OCI-LY7 (cell line): ENCODE data around the gene CEBPZOS. TPM values are rescaled to one million over a fixed set of nuclear protein-coding genes. Genes with fewer than 3 reads are reported as not detected.
"Not testable (repeated sequence)": the region's sequence is repeated elsewhere in the genome, so short reads cannot be mapped to it uniquely, and the experiment has no call there.

Experiments
- BruUV-seq: library from RNA; stranded (reverse); fragments of 400-500 nt; replicated peaks from 2 replicates; lab custom pipeline; 2021; lab: Mats Ljungman, UMichigan
- CTCF ChIA-PET: fragments of 300-600 bp; sonication (Branson Sonifier 250); formaldehyde crosslinking; loops from one replicate; lab custom pipeline; 2022; ENCODE audit warnings: antibody characterized with exemption; ENCODE audit not compliant: unreplicated experiment; lab: Charles Lee
- POLR2A ChIA-PET: fragments of 300-600 bp; sonication (Branson Sonifier 250); formaldehyde crosslinking; loops from one replicate; lab custom pipeline; 2022; ENCODE audit warnings: antibody characterized with exemption; lab: Charles Lee
- DNase-seq: peaks from one replicate; pipeline ENCODE4 v3.0.0-alpha.2; 2015; ENCODE audit warnings: low spot score
- H2AFZ ChIP-seq: fragments of 200-600 bp; sonication (generic), shearing (Covaris generic); 2 replicates; pipeline ENCODE4 v1.6.1; 2014; ENCODE audit warnings: mild to moderate bottlenecking, antibody characterized with exemption, low read length, moderate library complexity
- H3K27ac ChIP-seq: fragments of 200-600 bp; sonication (generic); 2 replicates; pipeline ENCODE4 v1.5.1; 2014; ENCODE audit warnings: mixed run types, low read depth, mild to moderate bottlenecking, moderate library complexity, low read length, inconsistent platforms; ENCODE audit not compliant: poor library complexity, severe bottlenecking
- H3K36me3 ChIP-seq: fragments of 200-600 bp; sonication (generic); 2 replicates; pipeline ENCODE4 v1.6.1; 2014; ENCODE audit warnings: mild to moderate bottlenecking, antibody characterized with exemption, low read length, moderate library complexity, mixed read lengths; ENCODE audit not compliant: insufficient read depth
- H3K4me1 ChIP-seq: fragments of 200-600 bp; sonication (generic); 2 replicates; pipeline ENCODE4 v1.5.1; 2014; ENCODE audit warnings: mild to moderate bottlenecking, low read length; ENCODE audit not compliant: insufficient read depth, poor library complexity, severe bottlenecking
- H3K4me2 ChIP-seq: fragments of 200-600 bp; sonication (generic); 2 replicates; pipeline ENCODE4 v1.6.1; 2014; ENCODE audit warnings: mild to moderate bottlenecking, low read length
- H3K4me3 ChIP-seq: fragments of 200-600 bp; sonication (generic); 2 replicates; pipeline ENCODE4 v1.5.1; 2014; ENCODE audit warnings: mild to moderate bottlenecking, low read depth, low read length; ENCODE audit not compliant: poor library complexity, severe bottlenecking
- H3K79me2 ChIP-seq: fragments of 200-600 bp; sonication (generic); 2 replicates; pipeline ENCODE4 v1.6.1; 2016; ENCODE audit warnings: low read depth, mild to moderate bottlenecking, low read length, moderate library complexity, mixed read lengths; ENCODE audit not compliant: insufficient read depth
- H3K9me2 ChIP-seq: fragments of 200-600 bp; sonication (generic); 2 replicates; pipeline ENCODE4 v1.6.1; 2016; ENCODE audit warnings: mild to moderate bottlenecking, low read length, mixed read lengths; ENCODE audit not compliant: insufficient read depth
- H3K9me3 ChIP-seq: fragments of 200-600 bp; sonication (generic); 2 replicates; pipeline ENCODE4 v1.6.1; 2014; ENCODE audit warnings: mild to moderate bottlenecking, mixed run types, low read length, mixed read lengths
- H4K20me1 ChIP-seq: fragments of 200-600 bp; sonication (generic); 2 replicates; pipeline ENCODE4 v1.6.1; 2014; ENCODE audit warnings: mild to moderate bottlenecking, antibody characterized with exemption, low read length, moderate library complexity, mixed read lengths; ENCODE audit not compliant: insufficient read depth
- EZH2phosphoT487 ChIP-seq: fragments of 200-600 bp; sonication (generic); IDR thresholded peaks from 2 replicates; pipeline ENCODE4 v1.6.1; 2018; ENCODE audit warnings: low read depth, borderline replicate concordance, mild to moderate bottlenecking, mixed run types, antibody characterized with exemption, low read length, moderate library complexity, mixed read lengths
- intact Hi-C: fragments of 100-400 bp; cut with micrococcal nuclease; formaldehyde crosslinking; loops from one replicate; pipeline ENCODE4 v1.10.0; 2022; ENCODE audit not compliant: unreplicated experiment
- total RNA-seq, 2 experiments: library from RNA; depleted of rRNA in 1 of 2; stranded (reverse); fragments of >200 nt in 1 of 2; shearing (Covaris generic) in 1 of 2; gene quantifications; 2 replicates each; pipeline ENCODE4 v1.2.3, GENCODE V29; 2014 to 2022
- TF ChIP-seq, protein P1 (sequence below): fragments of 200-600 bp; sonication (generic); conservative IDR thresholded peaks from 2 replicates; pipeline ENCODE4 v1.5.1; 2014; ENCODE audit warnings: mild to moderate bottlenecking, antibody characterized with exemption, low read length, moderate library complexity, mixed read lengths

The CEBPZOS gene
- total RNA-seq, 2 experiments from 2014 or later, result 31.1 to 73.6 TPM

DNA sequence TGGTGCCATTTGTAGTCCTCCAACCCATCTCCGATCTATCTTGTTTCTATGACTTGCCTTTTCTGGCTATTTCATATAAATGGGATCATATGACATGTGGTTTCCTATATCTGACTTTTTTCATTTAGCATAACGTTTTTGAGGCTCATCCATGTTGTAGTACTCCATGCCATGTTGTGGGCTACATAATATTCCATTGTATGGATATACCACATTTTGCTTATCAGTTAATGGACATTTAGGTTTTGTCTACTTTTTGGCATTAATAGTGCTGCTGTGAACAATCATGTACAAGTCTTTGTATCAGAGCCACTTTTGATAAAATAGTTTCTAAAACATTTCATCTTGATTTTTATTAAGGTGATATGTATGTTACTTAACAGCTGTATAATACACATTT, 7.4 kb downstream of the CEBPZOS start:
- no peaks in the 10 kb centered on the region for H3K9me2 ChIP-seq
- POLR2A ChIA-PET, result no interaction called here
- CTCF ChIA-PET, result no interaction called here
- no TSS peak for BruUV-seq
- H4K20me1 ChIP-seq, result no peaks in the 10 kb centered on the region
- H3K36me3 ChIP-seq, result peaks cover 96% of the 10 kb centered on the region
- DNase-seq, result no peak
- H3K79me2 ChIP-seq, result peaks cover 92% of the 10 kb centered on the region; the same call in 1 of the 2 replicates
- H3K4me3 ChIP-seq, result no peak overlapping the region
- intact Hi-C loops, result no loop called here
- no peak overlapping the region for H3K27ac ChIP-seq
- H3K9me3 ChIP-seq, result peaks cover 27% of the 10 kb centered on the region
- no peak overlapping the region for H3K4me2 ChIP-seq
- H2AFZ ChIP-seq, result no peak overlapping the region
- no peak for TF ChIP-seq EZH2phosphoT487
- TF ChIP-seq, protein P1, sequence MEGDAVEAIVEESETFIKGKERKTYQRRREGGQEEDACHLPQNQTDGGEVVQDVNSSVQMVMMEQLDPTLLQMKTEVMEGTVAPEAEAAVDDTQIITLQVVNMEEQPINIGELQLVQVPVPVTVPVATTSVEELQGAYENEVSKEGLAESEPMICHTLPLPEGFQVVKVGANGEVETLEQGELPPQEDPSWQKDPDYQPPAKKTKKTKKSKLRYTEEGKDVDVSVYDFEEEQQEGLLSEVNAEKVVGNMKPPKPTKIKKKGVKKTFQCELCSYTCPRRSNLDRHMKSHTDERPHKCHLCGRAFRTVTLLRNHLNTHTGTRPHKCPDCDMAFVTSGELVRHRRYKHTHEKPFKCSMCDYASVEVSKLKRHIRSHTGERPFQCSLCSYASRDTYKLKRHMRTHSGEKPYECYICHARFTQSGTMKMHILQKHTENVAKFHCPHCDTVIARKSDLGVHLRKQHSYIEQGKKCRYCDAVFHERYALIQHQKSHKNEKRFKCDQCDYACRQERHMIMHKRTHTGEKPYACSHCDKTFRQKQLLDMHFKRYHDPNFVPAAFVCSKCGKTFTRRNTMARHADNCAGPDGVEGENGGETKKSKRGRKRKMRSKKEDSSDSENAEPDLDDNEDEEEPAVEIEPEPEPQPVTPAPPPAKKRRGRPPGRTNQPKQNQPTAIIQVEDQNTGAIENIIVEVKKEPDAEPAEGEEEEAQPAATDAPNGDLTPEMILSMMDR, result no peak
- H3K4me1 ChIP-seq, result peaks cover 3% of the 10 kb centered on the region

DNA sequence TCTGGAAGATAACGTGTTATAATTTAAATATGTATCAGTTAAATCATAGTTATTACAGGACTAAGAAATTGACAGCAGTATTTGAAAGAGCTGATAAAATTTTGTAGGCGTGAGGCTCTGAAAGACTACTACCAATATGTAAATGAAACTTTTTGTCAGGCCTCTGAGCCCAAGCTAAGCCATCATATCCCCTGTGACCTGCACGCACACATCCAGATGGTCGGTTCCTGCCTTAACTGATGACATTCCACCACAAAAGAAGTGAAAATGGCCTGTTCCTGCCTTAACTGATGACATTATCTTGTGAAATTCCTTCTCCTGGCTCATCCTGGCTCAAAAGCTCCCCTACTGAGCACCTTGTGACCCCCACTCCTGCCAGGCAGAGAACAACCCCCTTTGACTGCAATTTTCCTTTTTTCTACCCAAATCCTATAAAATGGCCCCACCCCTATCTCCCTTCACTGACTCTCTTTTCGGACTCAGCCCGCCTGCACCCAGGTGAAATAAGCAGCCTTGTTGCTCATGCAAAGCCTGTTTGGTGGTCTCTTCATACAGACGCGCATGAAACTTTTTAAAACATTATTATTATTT, 8.9 kb downstream of the CEBPZOS start:
- intact Hi-C loops, H4K20me1 ChIP-seq, DNase-seq, H3K27ac ChIP-seq, H2AFZ ChIP-seq, H3K4me2 ChIP-seq, H3K4me1 ChIP-seq, CTCF ChIA-PET, BruUV-seq, H3K4me3 ChIP-seq, POLR2A ChIA-PET, H3K9me2 ChIP-seq: not testable (repeated sequence)
- Histone ChIP-seq H3K9me3 (peaks cover 33% of the 10 kb centered on the region), H3K79me2 (peaks cover 86% of the 10 kb centered on the region; the same call in 1 of the 2 replicates), H3K36me3 (peaks cover 100% of the 10 kb centered on the region)

DNA sequence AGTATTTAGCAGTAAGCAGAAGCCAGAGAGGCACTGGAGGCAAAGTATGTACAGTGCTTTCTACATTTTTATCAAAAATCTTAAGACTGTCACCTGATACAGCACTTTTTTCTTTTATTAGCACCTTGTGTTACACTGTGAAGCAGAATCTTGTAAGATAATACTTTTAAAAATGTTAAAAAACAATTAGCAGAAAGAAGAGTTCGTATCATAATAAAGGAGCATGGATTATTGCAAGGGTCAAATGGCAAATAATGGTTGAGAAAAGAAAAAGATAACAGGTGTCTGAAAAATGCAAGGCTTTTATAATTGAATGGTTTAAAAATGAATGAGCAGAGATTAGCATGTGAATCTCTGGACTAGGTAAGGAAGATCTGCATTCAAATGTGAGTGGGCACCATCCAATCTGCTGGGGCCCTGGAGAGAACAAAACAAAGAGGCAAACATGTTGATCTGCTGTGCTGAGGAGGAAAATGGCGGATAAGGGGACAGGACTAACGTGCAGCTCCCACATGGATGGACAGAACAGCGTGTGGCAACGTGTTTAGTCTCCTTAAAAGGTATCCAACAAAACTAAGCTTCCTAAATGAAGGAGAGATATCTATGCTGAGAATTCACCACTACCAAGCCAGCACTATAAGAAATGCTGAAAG, 9.5 kb downstream of the CEBPZOS start:
- TF ChIP-seq, protein P1, result no peak
- no peak for TF ChIP-seq EZH2phosphoT487
- H4K20me1 ChIP-seq, result no peaks in the 10 kb centered on the region
- H2AFZ ChIP-seq, result no peak overlapping the region
- H3K4me3 ChIP-seq, result no peak overlapping the region
- H3K9me2 ChIP-seq, result no peaks in the 10 kb centered on the region
- H3K79me2 ChIP-seq, result peaks cover 81% of the 10 kb centered on the region; the same call in 1 of the 2 replicates
- no peak for DNase-seq
- CTCF ChIA-PET, result no interaction called here
- H3K27ac ChIP-seq, result no peak overlapping the region
- peaks cover 100% of the 10 kb centered on the region for H3K36me3 ChIP-seq
- H3K9me3 ChIP-seq, result peaks cover 33% of the 10 kb centered on the region
- H3K4me1 ChIP-seq, result no peaks in the 10 kb centered on the region
- BruUV-seq, result no TSS peak
- POLR2A ChIA-PET, result no interaction called here
- no peak overlapping the region for H3K4me2 ChIP-seq
- intact Hi-C loops, result no loop called here

DNA sequence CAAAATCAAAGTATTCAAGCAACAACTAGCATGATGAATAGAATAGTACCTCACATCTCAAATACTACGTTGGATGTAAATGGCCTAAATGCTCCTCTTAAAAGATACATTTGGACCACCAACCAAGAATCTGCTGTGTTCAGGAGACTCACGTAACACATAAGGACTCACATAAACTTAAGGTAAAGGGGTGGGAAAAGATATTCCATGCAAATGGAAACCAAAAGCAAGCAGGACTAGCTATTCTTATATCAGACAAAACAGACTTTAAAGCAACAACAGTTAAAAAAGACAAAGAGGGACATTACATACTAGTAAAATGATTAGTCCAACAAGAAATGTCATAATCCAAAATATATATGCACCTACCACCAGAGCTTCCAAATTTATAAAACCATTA, 10.5 kb downstream of the CEBPZOS start:
- POLR2A ChIA-PET, result interaction anchor here (0.6 kb wide), 1 partner anchor 1064 kb away, joined by 3 read pairs; no protein-coding TSS in a partner anchor
- H3K79me2 ChIP-seq, result peaks cover 74% of the 10 kb centered on the region; the same call in 1 of the 2 replicates
- H3K4me2 ChIP-seq, H4K20me1 ChIP-seq, H3K9me2 ChIP-seq, H3K4me3 ChIP-seq, CTCF ChIA-PET, DNase-seq, H3K27ac ChIP-seq, H2AFZ ChIP-seq, intact Hi-C loops, H3K4me1 ChIP-seq: not testable (repeated sequence)
- peaks cover 33% of the 10 kb centered on the region for H3K9me3 ChIP-seq
- TSS peak; percentile 8 for BruUV-seq
- peaks cover 100% of the 10 kb centered on the region for H3K36me3 ChIP-seq
